Fibroblast of skin of left quadriceps (primary cell): ENCODE measurements around the gene KL.

Source experiments
- DNase-seq, 2 experiments: peaks; one replicate each; pipeline ENCODE4 v3.0.0-alpha.2; 2013; ENCODE audit warnings: low read depth in 2 of 2

Gene KL

GRCh38 chr13:33004511-33004910 lies 11.7 kb upstream of the KL start:
- no peak for DNase-seq

- DNase-seq = no peak
Measured at GRCh38 chr13:33006134-33006533, 10.1 kb upstream of the KL start.

GRCh38 chr13:33006638-33007037 lies 9.6 kb upstream of the KL start:
- no peak for DNase-seq

GRCh38 chr13:33007237-33007636 lies 9.0 kb upstream of the KL start:
- no peak for DNase-seq

GRCh38 chr13:33007950-33008349 lies 8.3 kb upstream of the KL start:
- no peak for DNase-seq

- no peak for DNase-seq
Measured at GRCh38 chr13:33008946-33009722, 7.1 kb upstream of the KL start.

- no peak for DNase-seq
Measured at GRCh38 chr13:33011828-33012470, 4.3 kb upstream of the KL start.

- DNase-seq = no peak
Measured at GRCh38 chr13:33014291-33014690, 1.9 kb upstream of the KL start.

- DNase-seq = no peak
Measured at GRCh38 chr13:33015241-33015668, 968 bp upstream of the KL start.

- DNase-seq = no peak
Measured at GRCh38 chr13:33015791-33016323, 366 bp upstream of the KL start.

GRCh38 chr13:33017323-33017929 lies 1.2 kb downstream of the KL start:
- peak; percentile 6 to 9 for DNase-seq

- no peak for DNase-seq
Measured at GRCh38 chr13:33018886-33019285, 2.7 kb downstream of the KL start.

- DNase-seq = no peak
Measured at GRCh38 chr13:33022986-33023385, 6.8 kb downstream of the KL start.

- no peak for DNase-seq
Measured at GRCh38 chr13:33025220-33025744, 9.1 kb downstream of the KL start.

- DNase-seq = no peak
Measured at GRCh38 chr13:33026489-33027152, 10.4 kb downstream of the KL start.

GRCh38 chr13:33028620-33029019 lies 12.4 kb downstream of the KL start:
- DNase-seq = no peak

- DNase-seq = no peak
Measured at GRCh38 chr13:33031277-33031676, 15.1 kb downstream of the KL start.

GRCh38 chr13:33032037-33032625 lies 15.9 kb downstream of the KL start:
- DNase-seq = no peak

- DNase-seq = no peak
Measured at GRCh38 chr13:33033051-33033812, 17.0 kb downstream of the KL start.

- no peak for DNase-seq
Measured at GRCh38 chr13:33033986-33034385, 17.8 kb downstream of the KL start.
